DOHH2 (cell line): ENCODE measurements around the gene ELP4.

ENCODE experiments used
- CTCF ChIP-seq: fragments of 200-600 bp; sonication (generic); IDR thresholded peaks from one replicate; pipeline ENCODE4 v1.5.1; 2014; ENCODE audit warnings: antibody characterized with exemption, mild to moderate bottlenecking, low read depth, low read length; ENCODE audit not compliant: poor library complexity, severe bottlenecking
- EZH2phosphoT487 ChIP-seq: fragments of 200-600 bp; sonication (generic); IDR thresholded peaks from 2 replicates; pipeline ENCODE4 v1.6.1; 2017; ENCODE audit warnings: borderline replicate concordance, mild to moderate bottlenecking, antibody characterized with exemption, low read length, moderate library complexity, mixed read lengths

- TF ChIP-seq CTCF (no peak), EZH2phosphoT487 (no peak)
Observed at GRCh38 chr11:31793264-31793663, 283.7 kb downstream of the ELP4 start.
